CD4-positive, CD25-positive, alpha-beta regulatory T cell (primary cell): ENCODE measurements around the gene CHIT1. TPM values are rescaled to one million over a fixed set of nuclear protein-coding genes. Genes with fewer than 3 reads are reported as not detected.

Experiments used
- ATAC-seq, 2 donors: fragments of 150-1000 bp; cut with Tn5 transposase; one replicate each; pipeline ENCODE4 v1.10.0; 2021; ENCODE audit warnings: low read depth in 2 of 2, moderate number of reproducible peaks in 2 of 2, moderate library complexity in 1 of 2
- DNase-seq, 3 donors: peaks; one replicate each; pipeline versions ENCODE4 v3.0.0 to v3.0.0-alpha.2; 2012 to 2022; ENCODE audit warnings: mixed read lengths in 1 of 3
- H3K27ac ChIP-seq: one replicate; pipeline ENCODE4 v1.7.0; 2013; ENCODE audit warnings: mild to moderate bottlenecking, low read length; ENCODE audit not compliant: insufficient read depth, poor library complexity, severe bottlenecking
- H3K27me3 ChIP-seq: one replicate; pipeline ENCODE4 v1.7.0; 2013; ENCODE audit warnings: low read length; ENCODE audit not compliant: control insufficient read depth, insufficient read depth
- H3K36me3 ChIP-seq: one replicate; pipeline ENCODE4 v1.7.0; 2013; ENCODE audit warnings: mild to moderate bottlenecking, low read length, moderate library complexity; ENCODE audit not compliant: control insufficient read depth, insufficient read depth
- H3K4me1 ChIP-seq: 2 replicates; pipeline ENCODE4 v1.7.0; 2013; ENCODE audit warnings: mild to moderate bottlenecking, low read length; ENCODE audit not compliant: insufficient read depth, control insufficient read depth, poor library complexity, severe bottlenecking
- H3K4me3 ChIP-seq: one replicate; pipeline ENCODE4 v1.7.0; 2013; ENCODE audit warnings: low read depth, mild to moderate bottlenecking, low read length, moderate library complexity
- H3K9me3 ChIP-seq, 2 experiments: 1 replicate in 1 of 2; 2 replicates in 1 of 2; pipeline ENCODE4 v1.7.0; 2013; ENCODE audit warnings: low read length in 2 of 2, mild to moderate bottlenecking in 1 of 2, moderate library complexity in 1 of 2; ENCODE audit not compliant: control insufficient read depth in 2 of 2
- H3K27ac Mint-ChIP-seq, 3 donors: one replicate each; pipeline ENCODE4 v1.8.0; 2020 to 2022; ENCODE audit warnings: mild to moderate bottlenecking in 3 of 3, mixed read lengths in 3 of 3, moderate library complexity in 2 of 3
- H3K27me3 Mint-ChIP-seq: one replicate; pipeline ENCODE4 v1.8.0; 2022; ENCODE audit warnings: mild to moderate bottlenecking, mixed read lengths
- H3K36me3 Mint-ChIP-seq: one replicate; pipeline ENCODE4 v1.8.0; 2020; ENCODE audit warnings: mixed read lengths
- H3K4me1 Mint-ChIP-seq, 4 donors: one replicate each; pipeline ENCODE4 v1.8.0; 2020 to 2022; ENCODE audit warnings: mixed read lengths in 4 of 4, mild to moderate bottlenecking in 1 of 4
- H3K4me3 Mint-ChIP-seq, 4 donors: one replicate each; pipeline ENCODE4 v1.8.0; 2020 to 2022; ENCODE audit warnings: mild to moderate bottlenecking in 4 of 4, mixed read lengths in 4 of 4, moderate library complexity in 3 of 4
- H3K9me3 Mint-ChIP-seq, 7 donors: one replicate each; pipeline ENCODE4 v1.8.0; 2020 to 2022; ENCODE audit warnings: mixed read lengths in 7 of 7, mild to moderate bottlenecking in 3 of 7, moderate library complexity in 2 of 7
- polyA plus RNA-seq, 4 donors: library from polyadenylated mRNA; unstranded; fragments of 300-500 nt; fragmentation: Illumina TruSeq; gene quantifications; one replicate each; pipeline ENCODE4 v1.2.3, GENCODE V29; 2021
- total RNA-seq: library from RNA; stranded (reverse); gene quantifications from one replicate; pipeline ENCODE4 v1.2.3, GENCODE V29; 2022

Gene CHIT1
- total and polyA plus RNA-seq, 5 donors from 2014 or later = 0.17 TPM; not detected in 4

DNA sequence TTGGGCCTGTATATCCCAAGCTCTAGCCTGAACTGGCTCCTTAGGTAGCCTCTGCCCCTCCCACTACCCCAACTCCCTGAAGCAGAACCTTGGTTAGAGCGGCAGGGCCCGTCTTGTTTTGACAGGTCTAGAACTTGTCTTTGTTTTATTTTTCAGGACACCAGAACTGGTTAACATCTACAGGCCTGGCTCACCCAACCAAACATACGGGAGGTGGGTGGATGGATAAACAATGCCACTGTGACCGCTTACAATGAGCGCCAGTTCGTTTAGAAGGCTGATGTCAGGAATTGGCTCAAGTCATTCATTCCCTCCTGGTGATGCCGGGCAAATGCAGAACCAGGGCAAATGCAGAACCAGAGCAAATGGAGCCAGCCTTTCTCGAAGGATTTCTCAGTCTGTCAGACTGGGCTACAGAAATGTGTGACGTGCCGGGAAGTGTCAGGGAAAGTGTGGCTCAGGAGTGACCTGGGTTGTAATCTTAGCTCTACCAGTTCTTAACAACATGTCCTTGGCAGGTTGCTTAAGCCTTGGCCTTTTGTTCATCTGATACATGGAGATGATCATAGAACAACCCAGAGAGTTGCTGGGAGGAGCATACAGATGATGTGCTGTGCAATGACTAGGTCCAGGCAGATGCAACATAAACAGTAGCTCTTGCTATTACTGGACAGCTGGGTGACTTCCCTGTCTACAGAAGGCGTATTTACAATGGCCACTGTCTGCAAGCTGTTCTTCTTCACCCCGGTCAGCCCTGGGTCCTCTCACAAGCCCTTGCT is 45.3 kb upstream of the CHIT1 start:
- Mint-ChIP-seq H3K4me1 (peaks cover 6 to 77% (median 37%) of the 10 kb centered on the region in 4 donors), H3K9me3 (no peaks in the 10 kb centered on the region), H3K4me3 (peak overlapping the region; percentile 13 to 85 (median 79)), H3K27me3 (no peaks in the 10 kb centered on the region), H3K27ac (peak overlapping the region; percentile 87 to 93 (median 88)), H3K36me3 (no peaks in the 10 kb centered on the region)
- no peaks in the 10 kb centered on the region for H3K9me3 ChIP-seq
- ATAC-seq = no peak
- no peak overlapping the region for H3K4me3 ChIP-seq
- no peak for DNase-seq
- no peaks in the 10 kb centered on the region for H3K27me3 ChIP-seq
- H3K27ac ChIP-seq = peak overlapping the region; percentile 78
- H3K36me3 ChIP-seq = no peaks in the 10 kb centered on the region
- H3K4me1 ChIP-seq = peaks cover 58% of the 10 kb centered on the region

GRCh38 chr1:203273869-203274602 is 44.6 kb upstream of the CHIT1 start:
- peaks cover 59% of the 10 kb centered on the region for H3K4me1 ChIP-seq
- H3K36me3 ChIP-seq = no peaks in the 10 kb centered on the region
- ATAC-seq (no peak), DNase-seq (peak in 1 of 3 donors; percentile 45)
- no peaks in the 10 kb centered on the region for H3K9me3 ChIP-seq
- H3K27ac ChIP-seq = peak overlapping the region; percentile 78
- peak overlapping the region; percentile 72 to 85 (median 82) for H3K4me3 Mint-ChIP-seq
- H3K36me3 Mint-ChIP-seq = no peaks in the 10 kb centered on the region
- no peaks in the 10 kb centered on the region for H3K27me3 ChIP-seq
- no peaks in the 10 kb centered on the region for H3K9me3 Mint-ChIP-seq
- H3K4me3 ChIP-seq = peak overlapping the region; percentile 59
- peak overlapping the region; percentile 87 to 93 (median 88) for H3K27ac Mint-ChIP-seq
- H3K4me1 Mint-ChIP-seq = peaks cover 6 to 75% (median 35%) of the 10 kb centered on the region in 4 donors
- H3K27me3 Mint-ChIP-seq = no peaks in the 10 kb centered on the region

GRCh38 chr1:203273206-203273868 is 43.9 kb upstream of the CHIT1 start:
- DNase-seq (peak; percentile 85 to 92 (median 92)), ATAC-seq (peak; percentile 76 to 83)
- H3K4me3 Mint-ChIP-seq = peak overlapping the region; percentile 72 to 85 (median 82)
- Histone ChIP-seq H3K27me3 (no peaks in the 10 kb centered on the region), H3K36me3 (no peaks in the 10 kb centered on the region), H3K27ac (peak overlapping the region; percentile 78), H3K9me3 (no peaks in the 10 kb centered on the region), H3K4me1 (peaks cover 60% of the 10 kb centered on the region), H3K4me3 (peak overlapping the region; percentile 59)
- H3K9me3 Mint-ChIP-seq = no peaks in the 10 kb centered on the region
- H3K27me3 Mint-ChIP-seq = no peaks in the 10 kb centered on the region
- peaks cover 6 to 68% (median 29%) of the 10 kb centered on the region in 4 donors for H3K4me1 Mint-ChIP-seq
- no peaks in the 10 kb centered on the region for H3K36me3 Mint-ChIP-seq
- peak overlapping the region; percentile 87 to 93 (median 88) for H3K27ac Mint-ChIP-seq

DNA sequence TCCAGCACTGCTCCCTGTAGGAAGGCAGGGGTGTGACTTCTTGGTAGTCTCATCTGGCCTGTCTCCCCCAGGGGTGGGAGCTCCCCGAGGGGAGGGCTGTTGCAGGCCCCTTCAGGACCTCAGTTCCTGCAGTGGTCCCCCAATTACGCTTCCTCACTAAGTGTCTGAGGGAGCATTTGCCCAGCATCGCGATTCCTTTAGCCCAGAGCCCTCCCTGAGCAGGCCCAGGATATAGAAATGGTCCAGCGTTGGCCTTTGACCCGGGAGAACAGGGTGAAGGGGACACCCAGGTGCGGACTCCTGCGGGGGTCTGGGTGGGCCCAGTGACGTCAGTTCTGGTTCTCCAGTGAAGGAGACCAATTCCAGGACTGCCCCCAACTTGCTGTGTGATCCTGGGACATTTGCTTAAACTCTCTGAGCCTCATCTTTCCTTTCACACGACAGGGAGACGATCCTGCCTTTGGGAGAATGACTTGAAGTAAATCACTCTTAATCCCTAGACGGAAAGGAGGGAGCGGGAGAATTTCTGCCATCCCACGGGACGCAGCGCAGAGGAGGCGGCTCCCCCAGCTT is 43.2 kb upstream of the CHIT1 start:
- Mint-ChIP-seq H3K4me3 (peak overlapping the region; percentile 72 to 85 (median 82)), H3K27me3 (no peaks in the 10 kb centered on the region), H3K36me3 (no peaks in the 10 kb centered on the region), H3K9me3 (no peaks in the 10 kb centered on the region), H3K27ac (peak overlapping the region; percentile 87 to 93 (median 88)), H3K4me1 (peaks cover under 1 to 66% (median 25%) of the 10 kb centered on the region in 4 donors)
- H3K4me1 ChIP-seq = peaks cover 58% of the 10 kb centered on the region
- no peak for ATAC-seq
- H3K27me3 ChIP-seq = no peaks in the 10 kb centered on the region
- H3K9me3 ChIP-seq = no peaks in the 10 kb centered on the region
- peak overlapping the region; percentile 78 for H3K27ac ChIP-seq
- no peak for DNase-seq
- H3K4me3 ChIP-seq = peak overlapping the region; percentile 59
- no peaks in the 10 kb centered on the region for H3K36me3 ChIP-seq

GRCh38 chr1:203271962-203272632 is 42.6 kb upstream of the CHIT1 start:
- Mint-ChIP-seq H3K36me3 (no peaks in the 10 kb centered on the region), H3K4me3 (no peak overlapping the region), H3K9me3 (no peaks in the 10 kb centered on the region), H3K27me3 (peaks cover 4% of the 10 kb centered on the region), H3K4me1 (peaks cover 4 to 66% (median 24%) of the 10 kb centered on the region in 4 donors), H3K27ac (peak overlapping the region in 1 of 3 donors; percentile 20)
- Histone ChIP-seq H3K27me3 (no peaks in the 10 kb centered on the region), H3K36me3 (no peaks in the 10 kb centered on the region), H3K9me3 (no peaks in the 10 kb centered on the region), H3K27ac (no peak overlapping the region), H3K4me1 (peaks cover 56% of the 10 kb centered on the region), H3K4me3 (no peak overlapping the region)
- DNase-seq (no peak), ATAC-seq (no peak)

DNA sequence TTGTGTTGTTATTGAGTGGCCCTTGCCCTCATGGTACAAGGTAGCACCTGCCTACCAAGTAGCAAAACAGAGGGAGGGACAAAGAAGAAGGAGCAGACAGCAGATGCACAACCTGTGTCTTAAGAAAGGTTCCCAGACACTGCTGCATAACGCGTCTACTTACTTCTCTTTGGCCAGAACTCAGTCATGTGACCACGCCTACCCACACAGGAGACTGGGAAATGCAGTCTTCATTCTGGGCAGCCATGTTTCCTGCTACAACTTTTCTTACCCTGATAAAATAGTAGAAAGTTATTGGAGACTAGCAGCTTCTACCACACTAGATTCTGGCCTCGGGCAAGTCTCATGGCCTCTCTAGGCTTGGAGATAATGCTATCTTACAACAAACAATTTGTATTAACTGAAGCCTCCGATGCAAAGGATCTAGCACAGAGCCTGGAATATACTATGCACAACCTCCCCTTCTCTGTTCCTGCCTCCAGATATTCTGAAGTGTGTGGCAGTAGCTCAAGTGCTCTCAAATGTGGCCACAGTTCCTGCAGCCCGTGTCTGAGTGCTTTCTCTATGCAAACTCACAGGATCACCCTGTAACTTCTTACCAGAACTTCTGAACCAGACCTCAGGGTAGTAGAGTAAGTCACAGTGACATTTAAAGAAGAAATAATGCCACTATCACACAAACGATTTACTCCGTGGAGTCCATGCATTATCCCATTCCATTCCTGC is 41.7 kb upstream of the CHIT1 start:
- Histone ChIP-seq H3K4me3 (no peak overlapping the region), H3K4me1 (peaks cover 49% of the 10 kb centered on the region), H3K27ac (no peak overlapping the region), H3K9me3 (no peaks in the 10 kb centered on the region), H3K36me3 (no peaks in the 10 kb centered on the region), H3K27me3 (no peaks in the 10 kb centered on the region)
- Mint-ChIP-seq H3K36me3 (no peaks in the 10 kb centered on the region), H3K27ac (peak overlapping the region in 2 of 3 donors; percentile 55 to 83), H3K4me1 (peaks cover 5 to 58% (median 23%) of the 10 kb centered on the region in 4 donors), H3K9me3 (no peaks in the 10 kb centered on the region), H3K27me3 (peaks cover 6% of the 10 kb centered on the region), H3K4me3 (peak overlapping the region in 2 of 4 donors; percentile 21 to 34)
- DNase-seq = peak; percentile 62 to 90 (median 77)
- ATAC-seq = peak; percentile 65 to 68
